Activated T-cell treated with anti-CD3 and anti-CD28 coated beads for 24 hours (primary cell): ENCODE results near the gene TRIM40.
"Not testable (repeated sequence)": the region's sequence is repeated elsewhere in the genome, so short reads cannot be mapped to it uniquely, and the experiment has no call there.

Experiments
- DNase-seq: peaks from one replicate; pipeline ENCODE4 v3.0.0-alpha.2; 2020; ENCODE audit warnings: low read depth

Gene TRIM40

DNA sequence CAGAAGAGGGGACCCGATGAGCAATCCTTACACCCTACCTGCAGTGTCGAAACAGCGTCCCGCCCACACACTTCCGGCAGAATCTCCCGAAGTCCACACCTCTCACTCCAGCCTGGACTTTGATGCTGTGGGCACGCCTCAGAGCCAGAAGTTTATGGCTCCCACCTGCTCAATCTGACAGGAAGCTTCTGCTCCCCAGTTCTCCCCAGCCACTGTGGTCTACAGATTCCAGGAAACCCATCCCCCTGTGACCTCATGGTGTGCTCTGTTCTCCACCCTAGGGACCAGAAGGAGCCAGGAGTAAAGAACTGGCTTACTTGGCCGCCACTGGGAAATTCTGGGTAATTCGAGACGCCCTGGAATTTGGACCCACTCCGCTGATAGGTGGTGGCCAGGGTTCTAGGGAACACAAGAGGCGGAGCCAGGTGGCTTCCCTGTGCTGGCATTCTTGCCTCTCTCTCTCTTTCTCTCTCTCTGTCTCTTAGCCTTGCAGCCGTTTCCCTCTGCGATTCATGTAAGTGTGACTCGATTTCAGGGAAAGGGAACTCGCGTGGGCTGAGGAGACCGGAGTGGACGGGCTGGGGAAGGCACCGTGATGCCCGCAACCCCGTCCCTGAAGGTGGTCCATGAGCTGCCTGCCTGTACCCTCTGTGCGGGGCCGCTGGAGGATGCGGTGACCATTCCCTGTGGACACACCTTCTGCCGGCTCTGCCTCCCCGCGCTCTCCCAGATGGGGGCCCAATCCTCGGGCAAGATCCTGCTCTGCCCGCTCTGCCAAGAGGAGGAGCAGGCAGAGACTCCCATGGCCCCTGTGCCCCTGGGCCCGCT, 27.4 kb downstream of the TRIM40 start, which contains the start of gene TRIM15:
Gene TRIM15, plus strand, starts transcription at position 457 of the 828 bp plus-strand sequence. Its CDS starts 139 bp downstream, at position 596.
- DNase-seq: peak; percentile 26

DNA sequence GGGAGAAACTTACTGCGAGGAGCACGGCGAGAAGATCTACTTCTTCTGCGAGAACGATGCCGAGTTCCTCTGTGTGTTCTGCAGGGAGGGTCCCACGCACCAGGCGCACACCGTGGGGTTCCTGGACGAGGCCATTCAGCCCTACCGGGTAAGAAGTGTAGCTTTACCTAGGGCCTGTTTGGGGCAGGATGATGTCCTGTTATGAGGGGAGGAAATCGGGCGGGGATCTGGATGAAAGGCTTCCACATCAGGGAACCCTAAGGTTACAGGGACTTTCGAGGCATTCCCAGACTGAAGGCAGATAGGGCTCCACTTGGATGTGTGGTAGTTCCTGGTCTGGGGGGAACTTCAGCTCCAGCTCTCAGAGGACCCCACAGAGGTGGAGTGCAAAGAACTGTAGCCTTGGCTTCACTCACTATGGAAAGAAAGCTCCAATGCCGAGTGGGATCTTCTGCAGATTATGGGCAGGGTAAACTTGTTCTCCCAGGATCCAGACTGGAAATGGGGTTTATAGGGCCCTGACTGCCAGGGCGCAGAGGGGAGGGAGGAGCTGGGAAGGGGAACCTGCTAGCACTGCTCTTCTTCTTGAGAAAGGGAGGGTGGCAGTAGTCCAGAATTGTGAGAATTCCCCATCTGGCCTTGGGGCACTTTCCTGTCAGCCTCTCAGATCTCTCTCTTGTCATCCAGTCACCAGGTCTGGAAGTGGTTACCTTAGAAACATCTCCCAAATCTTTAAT, 28.1 kb downstream of the TRIM40 start:
- no peak for DNase-seq

DNA sequence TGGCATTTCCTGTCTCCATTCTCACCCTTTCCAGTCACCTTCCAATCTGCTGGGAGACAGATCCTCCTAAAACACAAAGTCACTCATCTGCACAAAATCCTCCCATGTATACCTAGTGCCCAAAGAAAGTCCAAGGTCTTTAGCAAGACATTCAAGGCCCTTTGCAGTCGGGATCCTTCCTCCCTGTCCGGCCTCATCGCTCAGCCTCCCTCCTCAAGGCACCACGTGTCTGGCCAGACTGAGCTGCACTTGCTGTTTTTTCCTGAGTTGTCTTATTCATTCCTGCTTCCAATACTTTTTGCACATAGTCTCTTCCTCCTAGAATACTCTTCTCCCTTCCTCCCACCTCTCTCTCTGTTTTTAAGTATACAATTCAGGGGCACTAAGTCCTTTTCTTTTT, 28.8 kb downstream of the TRIM40 start:
- DNase-seq: no peak

DNA sequence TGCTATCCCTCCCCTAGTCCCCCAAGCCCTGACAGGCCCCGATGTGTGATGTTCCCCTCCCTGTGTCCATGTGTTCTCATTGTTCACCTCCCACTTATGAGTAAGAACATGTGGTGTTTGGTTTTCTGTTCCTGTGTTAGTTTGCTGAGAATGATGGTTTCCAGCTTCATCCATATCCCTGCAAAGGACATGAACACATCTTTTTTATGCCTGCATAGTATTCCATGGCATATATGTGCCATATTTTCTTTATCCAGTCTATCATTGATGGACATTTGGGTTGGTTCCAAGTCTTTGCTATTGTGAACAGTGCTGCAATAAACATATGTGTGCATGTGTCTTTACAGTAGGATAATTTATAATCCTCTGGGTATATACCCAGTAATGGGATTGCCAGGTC, 29.3 kb downstream of the TRIM40 start:
- DNase-seq: not testable (repeated sequence)

DNA sequence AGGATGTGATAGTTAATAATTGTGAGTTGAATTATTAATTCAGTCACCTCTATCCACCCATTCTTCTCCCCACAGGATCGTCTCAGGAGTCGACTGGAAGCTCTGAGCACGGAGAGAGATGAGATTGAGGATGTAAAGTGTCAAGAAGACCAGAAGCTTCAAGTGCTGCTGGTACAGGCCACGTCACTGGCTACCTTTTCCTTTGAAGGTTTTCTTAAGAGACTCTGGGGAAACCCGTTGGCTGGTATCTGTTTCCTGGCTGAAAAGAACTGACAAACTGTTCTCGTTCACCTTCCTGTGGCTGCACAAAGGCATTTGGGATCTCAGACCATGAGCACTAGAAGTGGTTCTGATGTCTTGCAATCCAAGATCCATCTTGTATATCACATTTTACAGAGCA, 31.2 kb downstream of the TRIM40 start:
- DNase-seq: no peak

DNA sequence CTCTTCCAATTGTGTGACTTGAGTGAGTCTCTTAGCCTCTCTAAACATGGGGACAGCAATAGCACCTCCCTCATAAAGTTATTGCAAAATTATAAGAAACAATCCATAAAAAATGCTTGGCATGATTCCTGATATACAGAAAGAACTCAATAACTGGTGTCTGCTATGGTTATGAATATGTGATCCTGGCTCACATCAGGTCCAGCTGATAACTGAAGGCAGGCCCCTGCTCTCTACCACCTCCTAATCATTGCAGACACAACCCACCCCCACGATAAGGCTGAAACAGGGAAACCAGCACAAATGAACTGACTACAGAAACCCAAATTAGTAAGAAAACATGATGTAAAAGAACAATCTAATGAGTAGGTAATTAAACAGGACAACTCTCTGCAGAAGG, 32.8 kb downstream of the TRIM40 start:
- no peak for DNase-seq

DNA sequence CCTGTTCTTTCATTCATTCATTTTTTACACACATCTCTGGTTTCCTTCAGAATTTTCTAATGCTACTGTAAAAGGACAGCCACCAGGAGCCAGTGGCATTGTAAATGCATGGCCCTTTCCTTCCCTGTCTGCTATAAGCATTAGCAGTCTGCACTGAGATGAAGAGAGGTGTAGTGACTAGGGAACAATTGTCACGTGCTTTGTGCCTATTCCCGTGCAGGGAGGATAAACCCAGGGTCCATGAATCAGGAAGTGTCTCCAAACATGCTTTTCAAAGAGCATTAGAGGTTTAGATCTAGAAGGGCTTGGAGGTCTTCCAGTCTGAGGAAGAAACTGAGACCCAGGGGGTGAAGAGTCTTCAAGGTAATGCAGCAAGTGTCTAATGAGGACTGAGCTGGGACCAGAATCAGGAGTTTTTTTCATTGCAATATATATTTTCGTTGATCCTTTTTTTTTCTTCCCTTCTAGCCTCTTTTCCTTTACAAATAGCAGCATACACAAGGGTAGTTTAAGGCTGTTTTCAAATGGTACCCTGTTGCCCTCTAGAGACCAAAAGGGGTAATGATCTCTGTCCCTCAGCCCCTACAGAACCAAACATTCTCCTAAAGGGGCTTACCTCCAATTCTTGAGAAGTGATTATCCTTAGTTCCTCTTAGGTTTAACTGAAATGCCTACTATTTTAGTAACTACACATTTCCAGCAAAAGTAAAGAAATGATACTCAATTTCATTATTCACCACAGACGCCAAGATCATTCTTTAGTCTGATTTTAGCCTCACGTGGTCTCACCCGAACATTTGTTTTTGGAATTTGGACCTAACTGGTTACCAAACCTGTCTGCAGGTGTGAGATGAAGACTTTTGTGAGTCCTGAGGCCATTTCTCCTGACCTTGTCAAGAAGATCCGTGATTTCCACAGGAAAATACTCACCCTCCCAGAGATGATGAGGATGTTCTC, 34.0 kb downstream of the TRIM40 start:
- no peak for DNase-seq

DNA sequence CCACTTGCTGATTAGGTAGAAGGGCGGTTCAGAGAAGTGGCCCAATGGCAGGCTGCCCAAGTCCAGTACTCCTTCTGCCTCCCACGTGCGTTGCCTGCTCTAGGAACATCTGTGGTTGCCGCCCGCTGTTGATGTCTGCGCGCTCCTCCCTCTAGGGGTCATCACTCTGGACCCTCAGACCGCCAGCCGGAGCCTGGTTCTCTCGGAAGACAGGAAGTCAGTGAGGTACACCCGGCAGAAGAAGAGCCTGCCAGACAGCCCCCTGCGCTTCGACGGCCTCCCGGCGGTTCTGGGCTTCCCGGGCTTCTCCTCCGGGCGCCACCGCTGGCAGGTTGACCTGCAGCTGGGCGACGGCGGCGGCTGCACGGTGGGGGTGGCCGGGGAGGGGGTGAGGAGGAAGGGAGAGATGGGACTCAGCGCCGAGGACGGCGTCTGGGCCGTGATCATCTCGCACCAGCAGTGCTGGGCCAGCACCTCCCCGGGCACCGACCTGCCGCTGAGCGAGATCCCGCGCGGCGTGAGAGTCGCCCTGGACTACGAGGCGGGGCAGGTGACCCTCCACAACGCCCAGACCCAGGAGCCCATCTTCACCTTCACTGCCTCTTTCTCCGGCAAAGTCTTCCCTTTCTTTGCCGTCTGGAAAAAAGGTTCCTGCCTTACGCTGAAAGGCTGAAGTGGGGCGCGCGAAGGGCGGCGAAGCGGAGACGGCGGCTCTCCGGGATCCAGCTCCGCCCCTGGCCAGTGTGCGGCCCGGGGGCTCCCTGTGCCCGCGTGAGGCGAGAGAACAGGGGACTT, 35.9 kb downstream of the TRIM40 start:
- no peak for DNase-seq

DNA sequence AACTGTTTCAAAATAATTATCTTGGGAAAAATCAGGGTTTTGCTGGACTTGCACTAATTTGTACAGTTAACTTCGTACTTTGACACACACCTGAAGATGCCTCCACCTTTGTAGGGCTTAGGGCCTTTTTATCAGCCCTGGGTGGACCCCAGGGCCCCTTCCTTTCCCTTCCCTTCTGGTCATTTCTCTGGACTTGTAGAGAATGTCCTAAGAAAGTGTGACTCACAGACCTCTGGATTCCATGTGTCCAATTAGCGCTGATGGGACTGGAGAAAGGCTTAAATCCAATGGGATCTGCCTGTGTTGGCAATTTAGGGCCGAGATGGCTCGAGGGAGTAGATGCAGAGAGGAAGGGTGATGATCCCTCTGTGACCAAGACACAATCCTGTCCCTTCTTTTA, 36.7 kb downstream of the TRIM40 start:
- DNase-seq: no peak

DNA sequence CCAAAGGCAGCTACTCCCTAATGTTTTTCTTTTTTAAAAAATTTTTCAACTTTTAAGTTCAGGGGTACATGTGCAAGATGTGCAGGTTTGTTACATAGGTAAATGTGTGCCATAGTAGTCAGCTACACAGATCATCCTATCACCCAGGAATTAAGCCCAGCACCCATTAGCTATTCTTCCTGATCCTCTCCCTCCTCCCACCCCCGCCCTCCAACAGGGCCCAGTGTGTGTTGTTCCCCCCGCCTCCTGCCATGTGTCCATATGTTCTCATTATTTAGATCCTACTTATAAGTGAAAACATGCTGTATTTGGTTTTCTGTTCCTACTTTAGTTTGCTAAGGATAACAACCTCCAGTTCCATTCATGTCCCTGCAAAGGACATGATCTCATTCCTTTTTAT, 39.8 kb downstream of the TRIM40 start:
- no peak for DNase-seq

DNA sequence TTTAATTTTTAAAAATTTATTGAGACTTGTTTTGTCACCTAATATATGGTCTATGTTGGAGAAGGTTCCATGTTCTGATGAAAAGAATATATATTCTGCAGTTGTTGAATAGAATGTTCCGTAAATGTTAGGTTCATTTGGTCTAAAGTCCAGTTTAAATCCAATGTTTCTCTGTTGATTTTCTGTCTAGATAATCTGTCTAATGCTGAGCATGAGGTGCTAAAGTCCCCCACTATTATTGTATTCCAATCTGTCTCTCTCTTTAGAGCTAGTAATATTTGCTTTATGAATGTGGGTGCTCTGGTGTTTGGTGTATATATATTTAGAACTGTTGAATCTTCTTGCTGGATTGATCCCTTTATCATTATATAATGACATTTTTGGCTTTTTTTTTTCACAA, 42.9 kb downstream of the TRIM40 start:
- DNase-seq: no peak

DNA sequence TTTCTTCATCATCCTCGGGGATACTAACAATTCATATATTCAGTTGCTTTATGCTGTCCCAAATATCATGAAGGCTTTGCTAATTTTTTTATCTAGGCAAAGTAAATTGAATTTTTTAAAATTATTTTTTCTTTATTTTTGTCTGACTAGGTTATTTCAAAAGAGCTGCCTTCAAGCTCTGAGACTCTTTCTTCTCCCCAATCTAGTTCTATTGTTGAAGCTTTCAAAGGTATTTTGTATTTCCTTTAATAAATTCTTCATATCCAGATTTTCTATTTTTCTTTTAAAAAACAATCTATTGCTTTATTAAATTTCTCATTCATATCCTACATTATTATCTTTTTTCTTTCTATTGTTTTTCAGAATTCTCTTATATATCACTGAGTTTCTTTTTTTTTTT, 44.2 kb downstream of the TRIM40 start:
- DNase-seq: no peak

DNA sequence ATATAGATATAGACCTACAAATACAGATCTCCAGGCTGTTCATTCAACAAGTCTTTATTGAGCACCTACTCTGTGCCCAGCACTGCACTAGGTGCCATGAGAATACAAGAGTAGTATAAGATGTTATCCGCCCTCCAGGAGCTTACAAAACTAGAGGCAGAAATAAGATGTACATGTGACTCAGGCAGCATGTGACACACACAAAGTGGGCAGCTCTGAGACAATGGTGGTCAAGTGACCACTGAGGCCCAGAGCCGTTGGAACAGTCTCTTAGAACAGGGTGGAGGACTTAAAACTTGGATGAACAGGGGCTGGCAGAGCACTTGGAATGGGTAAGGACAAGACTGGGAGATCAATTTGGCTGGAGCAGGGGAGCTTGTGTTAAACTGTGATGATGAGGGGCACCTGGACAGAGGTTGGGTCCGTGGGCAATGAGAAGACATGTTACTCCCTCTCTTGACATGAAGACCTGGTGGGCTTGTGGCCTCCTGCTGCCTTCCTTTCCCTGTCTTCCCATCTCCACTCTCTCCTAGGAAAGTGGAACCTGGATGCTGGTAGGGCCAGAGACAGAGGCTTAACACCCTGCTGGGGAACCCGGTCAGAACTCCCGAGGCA, 48.6 kb downstream of the TRIM40 start:
- no peak for DNase-seq

DNA sequence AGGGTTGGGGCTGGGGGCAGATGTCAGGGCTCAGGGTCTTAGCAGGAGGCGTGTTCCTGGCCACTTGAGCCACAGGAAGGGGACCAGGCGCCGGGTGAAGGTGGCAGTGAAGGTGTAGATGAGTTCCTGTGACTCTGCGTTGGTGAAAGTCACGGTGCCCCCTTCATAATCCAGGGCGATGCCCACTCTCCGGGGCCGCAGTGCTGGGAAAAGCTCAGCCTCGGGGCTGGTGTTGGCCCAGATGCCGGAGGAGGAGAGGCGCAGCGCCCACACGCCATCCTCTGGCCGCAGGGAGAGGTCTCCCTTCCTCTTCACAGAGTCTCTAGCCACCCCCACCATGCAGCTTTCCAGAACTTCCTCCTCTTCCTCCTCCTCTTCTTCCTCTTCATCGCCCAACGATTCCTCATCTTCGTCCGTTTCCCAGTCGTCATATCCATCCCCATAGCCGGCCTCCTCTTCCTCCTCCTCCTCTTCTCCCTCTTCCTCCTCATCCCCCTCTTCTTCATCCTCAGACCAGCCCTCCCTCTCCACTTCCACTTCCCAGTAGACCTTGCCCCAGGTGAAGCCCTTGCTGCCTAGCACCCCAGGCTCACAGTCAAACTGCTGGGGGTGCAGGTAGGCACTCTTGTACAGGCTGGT, 50.0 kb downstream of the TRIM40 start:
- DNase-seq: no peak

DNA sequence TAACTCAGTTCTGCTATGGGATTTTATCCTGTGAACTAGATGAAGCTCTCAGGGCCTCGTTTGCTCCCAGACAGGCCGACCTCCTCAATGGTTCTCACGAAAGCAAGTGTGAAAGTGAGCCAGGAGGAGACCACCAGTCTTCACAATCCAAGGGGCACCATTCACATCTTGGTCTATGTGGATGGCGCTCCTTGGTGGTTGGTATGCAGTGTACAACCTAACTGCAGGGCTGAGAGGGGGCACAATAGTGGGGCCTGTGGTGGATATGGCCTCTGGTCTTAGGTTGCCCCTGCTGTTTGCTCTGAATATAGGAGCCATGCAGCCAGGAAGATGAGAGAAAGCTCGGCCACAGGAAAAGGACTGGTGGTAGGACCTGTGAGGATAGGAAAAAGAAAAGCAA, 52.6 kb downstream of the TRIM40 start:
- DNase-seq: no peak

DNA sequence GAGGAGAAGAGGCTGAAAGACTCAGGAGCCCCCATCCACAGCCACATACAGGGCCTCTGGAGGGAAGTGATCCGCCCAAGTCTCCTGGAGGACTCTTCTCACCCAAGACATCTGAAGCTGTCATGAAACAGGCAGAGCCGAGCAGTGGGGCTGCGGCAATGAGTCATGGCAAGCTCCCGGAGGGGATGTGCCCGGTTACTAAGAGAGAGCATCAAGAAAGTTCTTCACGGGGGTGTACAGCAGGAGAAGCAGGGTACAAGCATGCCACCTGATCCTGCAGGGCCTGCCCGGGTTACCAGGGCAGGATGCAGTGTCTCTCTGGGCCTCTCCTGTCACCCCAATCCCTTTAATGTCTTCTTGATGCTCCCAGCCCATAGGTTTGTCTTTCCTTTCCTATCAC, 56.1 kb downstream of the TRIM40 start:
- DNase-seq: no peak

DNA sequence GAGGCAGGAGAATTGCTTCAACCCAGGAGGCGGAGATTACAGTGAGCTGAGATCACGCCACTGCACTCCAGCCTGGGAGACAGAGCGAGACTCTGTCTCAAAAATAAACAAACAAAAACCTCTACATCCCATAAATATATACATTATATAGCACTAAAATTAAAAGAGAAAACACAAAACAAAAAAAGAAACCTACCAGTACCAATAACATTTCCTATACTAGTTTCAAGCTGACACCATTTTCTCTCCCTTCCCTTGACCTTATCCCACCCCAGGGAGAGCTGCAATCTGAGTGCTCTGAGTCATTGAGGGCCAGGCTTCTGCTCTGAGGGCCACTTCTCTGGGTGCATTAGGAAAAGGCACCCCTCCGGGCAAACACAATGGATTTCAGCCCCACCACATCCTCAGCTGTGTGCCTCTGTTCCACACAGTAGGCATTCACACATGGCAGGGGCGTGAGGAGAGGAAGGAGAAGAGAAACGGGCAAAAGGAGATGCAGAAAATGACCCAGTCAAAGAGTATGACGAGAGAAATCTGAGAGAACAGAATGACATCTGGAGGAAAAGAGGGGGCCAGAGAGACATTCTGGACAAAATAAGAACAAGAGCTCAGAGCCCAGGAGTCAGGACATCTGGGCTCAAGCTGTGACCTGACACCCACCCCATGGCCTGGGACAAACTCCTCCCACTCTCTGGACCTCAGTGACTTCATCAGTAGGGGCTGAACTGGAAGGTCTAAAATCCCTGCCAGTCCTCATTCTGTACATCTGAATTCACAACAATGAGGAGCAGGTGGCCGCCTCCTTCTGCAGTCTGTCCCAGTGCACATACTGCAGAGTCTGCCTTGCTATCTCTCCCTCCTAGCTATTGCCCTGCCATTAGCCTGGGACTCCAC, 59.1 kb downstream of the TRIM40 start:
- DNase-seq: no peak

DNA sequence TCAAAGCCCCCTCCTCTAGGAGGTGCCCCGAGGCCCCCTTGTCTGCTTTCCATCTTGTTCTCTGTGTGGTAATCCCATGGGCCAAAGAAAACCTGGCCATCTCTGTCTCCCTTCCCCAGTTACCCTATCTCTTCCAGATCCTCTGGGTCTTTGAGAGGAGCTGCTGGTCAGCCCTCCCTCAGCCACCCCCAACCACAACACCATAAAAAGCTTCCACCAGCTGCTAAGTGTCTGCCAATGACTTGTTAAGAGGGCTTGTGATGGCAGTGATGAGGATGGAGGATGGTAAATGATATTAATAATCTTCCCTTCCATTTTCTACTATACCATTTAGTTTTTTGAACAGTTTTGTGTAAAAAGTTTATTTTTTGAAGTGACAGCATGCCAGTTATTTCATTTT, 60.0 kb downstream of the TRIM40 start:
- no peak for DNase-seq

DNA sequence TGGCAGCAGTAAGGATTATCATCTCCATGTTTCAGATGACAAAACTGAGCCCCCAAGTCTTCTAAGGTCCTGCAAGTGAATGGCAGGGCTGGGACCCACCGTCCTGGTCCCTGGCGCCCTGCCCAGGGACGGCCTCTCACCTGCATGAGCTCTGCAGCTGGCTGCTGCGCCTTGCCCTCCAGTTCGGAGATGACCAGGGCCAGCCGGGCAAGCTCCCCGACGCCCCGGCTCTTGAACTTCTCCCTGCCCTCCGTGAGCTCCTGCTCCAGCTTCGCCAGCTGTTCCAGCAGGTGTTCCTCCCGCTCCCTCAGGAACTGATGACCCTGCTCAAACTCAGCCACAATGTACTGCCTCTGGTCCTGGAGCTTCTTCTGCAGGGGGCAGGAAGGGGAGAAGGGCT, 60.4 kb downstream of the TRIM40 start:
- no peak for DNase-seq
